ENCODE data around the gene ADGRG3.

ADGRG3 gene

DNA sequence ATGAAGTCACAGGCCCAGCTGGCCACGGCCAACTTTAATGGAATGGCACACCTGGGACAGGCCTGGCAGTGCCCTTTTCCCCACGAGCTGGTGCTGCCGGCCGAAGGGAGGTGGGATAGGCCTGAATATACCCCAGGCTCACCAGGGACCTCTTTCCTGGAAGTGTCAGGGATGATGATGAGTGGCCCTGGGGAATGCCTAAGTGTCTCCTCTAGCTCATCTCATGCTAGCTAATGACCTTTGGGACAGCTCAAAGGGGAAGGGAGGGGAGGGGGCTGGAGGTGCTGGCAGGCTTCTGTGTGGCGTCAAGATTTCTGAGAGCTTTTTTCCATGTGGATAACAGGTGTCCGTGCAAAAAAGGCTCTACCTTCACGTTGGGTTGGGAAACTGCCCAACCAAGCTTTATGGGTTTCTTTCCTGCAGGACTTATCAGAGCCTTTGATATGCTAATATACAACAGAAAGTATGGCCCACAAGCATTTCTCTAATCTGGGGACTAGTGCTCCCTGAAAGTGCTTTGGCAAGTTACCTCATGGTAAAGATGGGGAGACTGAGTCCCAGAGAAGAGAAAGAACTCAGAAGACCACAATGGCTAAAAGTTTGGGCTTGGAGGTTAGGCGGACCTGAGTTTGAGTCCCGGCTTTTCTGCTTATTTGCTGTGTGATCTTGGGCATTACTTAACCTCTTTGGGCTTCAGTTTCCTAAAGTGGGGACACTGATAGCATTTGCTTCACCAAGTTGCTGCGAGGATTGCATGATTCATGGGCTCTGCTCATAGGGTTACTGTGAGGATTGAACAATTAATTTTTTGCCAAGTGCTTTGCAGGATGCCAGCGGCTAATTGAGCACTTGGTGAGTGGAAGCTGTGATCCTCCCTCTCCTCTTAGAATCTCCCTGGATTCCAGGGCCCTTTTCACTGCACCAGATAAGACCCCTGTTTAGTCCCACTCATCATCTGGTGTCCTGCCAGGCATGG is 25.7 kb upstream of the ADGRG3 start:
- H3F3A ChIP-seq (ENCODE audit: control insufficient read depth, insufficient read depth): no peaks in the 10 kb centered on the region
- no peak overlapping the region for H3K4me3 ChIP-seq (ENCODE audit: low read length)
- no peak overlapping the region for H3K27ac ChIP-seq (ENCODE audit: low read depth, low read length)
- no peak overlapping the region for H3K4me2 ChIP-seq (ENCODE audit: low read length)
- peaks cover 36% of the 10 kb centered on the region for H3K27me3 ChIP-seq (ENCODE audit: control insufficient read depth, low read length)
- H3K9me3 ChIP-seq (ENCODE audit: control insufficient read depth, insufficient read depth, low read length): no peaks in the 10 kb centered on the region; the same call in 1 of the 2 replicates
- H3K79me2 ChIP-seq (ENCODE audit: control insufficient read depth, low read length): no peaks in the 10 kb centered on the region
- TF ChIP-seq EZH2phosphoT487 (IDR thresholded peaks at IDR 0.05; ENCODE audit: borderline replicate concordance, low read length): no peak
- TF ChIP-seq, protein P1, sequence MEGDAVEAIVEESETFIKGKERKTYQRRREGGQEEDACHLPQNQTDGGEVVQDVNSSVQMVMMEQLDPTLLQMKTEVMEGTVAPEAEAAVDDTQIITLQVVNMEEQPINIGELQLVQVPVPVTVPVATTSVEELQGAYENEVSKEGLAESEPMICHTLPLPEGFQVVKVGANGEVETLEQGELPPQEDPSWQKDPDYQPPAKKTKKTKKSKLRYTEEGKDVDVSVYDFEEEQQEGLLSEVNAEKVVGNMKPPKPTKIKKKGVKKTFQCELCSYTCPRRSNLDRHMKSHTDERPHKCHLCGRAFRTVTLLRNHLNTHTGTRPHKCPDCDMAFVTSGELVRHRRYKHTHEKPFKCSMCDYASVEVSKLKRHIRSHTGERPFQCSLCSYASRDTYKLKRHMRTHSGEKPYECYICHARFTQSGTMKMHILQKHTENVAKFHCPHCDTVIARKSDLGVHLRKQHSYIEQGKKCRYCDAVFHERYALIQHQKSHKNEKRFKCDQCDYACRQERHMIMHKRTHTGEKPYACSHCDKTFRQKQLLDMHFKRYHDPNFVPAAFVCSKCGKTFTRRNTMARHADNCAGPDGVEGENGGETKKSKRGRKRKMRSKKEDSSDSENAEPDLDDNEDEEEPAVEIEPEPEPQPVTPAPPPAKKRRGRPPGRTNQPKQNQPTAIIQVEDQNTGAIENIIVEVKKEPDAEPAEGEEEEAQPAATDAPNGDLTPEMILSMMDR (IDR thresholded peaks at IDR 0.05; ENCODE audit: low read depth, low read length, poor library complexity, severe bottlenecking): no peak
- H3K9me2 ChIP-seq (replicated peaks; ENCODE audit: control insufficient read depth, low read length): no peaks in the 10 kb centered on the region
- 0 out of 2 replicates have a peak, but pooled peaks cover 4% of the 10 kb centered on the region for H4K20me1 ChIP-seq (ENCODE audit: control insufficient read depth, insufficient read depth, low read depth, low read length)
- H3K36me3 ChIP-seq (ENCODE audit: control insufficient read depth, low read length): no peaks in the 10 kb centered on the region
- H3K4me1 ChIP-seq (ENCODE audit: control insufficient read depth, low read length): peaks cover 7% of the 10 kb centered on the region

DNA sequence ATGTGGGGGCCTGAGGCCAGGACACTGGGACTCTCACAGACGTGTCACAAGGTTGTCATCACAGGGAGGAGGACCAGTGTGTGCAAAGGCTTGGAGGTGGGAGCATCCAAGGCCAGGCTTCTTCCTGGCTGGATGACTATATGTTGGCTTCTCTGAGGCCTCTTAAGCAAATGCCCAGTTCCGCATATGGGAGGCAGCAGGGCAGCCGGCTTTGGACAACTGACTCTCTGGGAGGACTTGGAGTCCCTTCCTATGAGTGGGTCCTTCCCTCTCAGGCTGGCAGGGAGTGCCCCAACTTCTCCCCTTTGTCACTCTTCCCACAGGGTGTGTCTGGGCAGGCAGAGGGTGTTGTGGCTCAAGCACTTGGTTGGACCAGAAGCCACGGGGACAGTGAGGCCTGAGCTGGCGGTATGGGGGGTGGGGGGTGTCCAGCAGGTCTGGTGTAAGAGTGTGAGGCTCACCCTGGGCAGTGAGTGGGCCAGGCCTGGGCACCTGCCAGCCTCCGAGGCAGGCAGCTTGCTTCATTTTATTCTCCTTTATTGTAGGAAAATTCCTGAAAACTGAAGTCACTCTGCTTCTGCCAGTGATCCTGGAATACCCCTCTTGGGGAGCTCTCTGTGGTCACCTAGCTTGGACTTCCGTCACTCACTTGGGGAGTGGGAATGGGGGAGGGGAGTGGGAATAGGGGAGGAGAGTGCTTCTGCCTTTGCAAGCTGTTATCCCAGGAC is 24.8 kb upstream of the ADGRG3 start:
- Histone ChIP-seq H3F3A (ENCODE audit: control insufficient read depth, insufficient read depth) (no peaks in the 10 kb centered on the region), H3K27ac (ENCODE audit: low read depth, low read length) (no peak overlapping the region), H3K27me3 (ENCODE audit: control insufficient read depth, low read length) (peaks cover 30% of the 10 kb centered on the region), H3K79me2 (ENCODE audit: control insufficient read depth, low read length) (no peaks in the 10 kb centered on the region), H3K4me3 (ENCODE audit: low read length) (no peak overlapping the region), H3K9me2 (replicated peaks; ENCODE audit: control insufficient read depth, low read length) (no peaks in the 10 kb centered on the region), H4K20me1 (ENCODE audit: control insufficient read depth, insufficient read depth, low read depth, low read length) (peaks cover 4% of the 10 kb centered on the region; the same call in 1 of the 2 replicates), H3K36me3 (ENCODE audit: control insufficient read depth, low read length) (no peaks in the 10 kb centered on the region), H3K4me2 (ENCODE audit: low read length) (no peak overlapping the region), H3K9me3 (ENCODE audit: control insufficient read depth, insufficient read depth, low read length) (no peaks in the 10 kb centered on the region; the same call in 1 of the 2 replicates), H3K4me1 (ENCODE audit: control insufficient read depth, low read length) (peaks cover 16% of the 10 kb centered on the region)
- TF ChIP-seq, protein P1 (IDR thresholded peaks at IDR 0.05; ENCODE audit: low read depth, low read length, poor library complexity, severe bottlenecking): no peak
- no peak for TF ChIP-seq EZH2phosphoT487 (IDR thresholded peaks at IDR 0.05; ENCODE audit: borderline replicate concordance, low read length)

DNA sequence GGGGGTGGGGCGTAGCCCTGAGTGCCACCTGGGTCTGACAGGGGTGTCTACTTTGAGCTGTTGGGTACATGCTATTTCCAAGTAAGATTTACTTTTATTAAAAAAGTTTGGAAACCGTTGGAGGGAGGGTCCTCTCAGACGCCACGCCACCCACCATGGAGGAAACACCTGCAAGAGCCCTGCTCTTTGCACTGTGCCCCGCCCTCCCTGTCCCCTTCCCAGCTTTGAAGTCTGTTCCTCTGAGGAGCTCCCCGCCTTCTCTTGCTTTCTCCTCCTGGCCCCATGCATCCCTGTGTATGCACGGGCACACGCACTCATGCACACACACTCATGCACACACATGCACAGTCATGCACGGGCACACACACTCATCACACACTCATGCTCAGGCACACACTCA is 24.2 kb upstream of the ADGRG3 start:
- H3K9me2 ChIP-seq (replicated peaks; ENCODE audit: control insufficient read depth, low read length): no peaks in the 10 kb centered on the region
- no peaks in the 10 kb centered on the region for H3F3A ChIP-seq (ENCODE audit: control insufficient read depth, insufficient read depth)
- H3K27me3 ChIP-seq (ENCODE audit: control insufficient read depth, low read length): peaks cover 27% of the 10 kb centered on the region
- H3K27ac ChIP-seq (ENCODE audit: low read depth, low read length): no peak overlapping the region
- no peaks in the 10 kb centered on the region for H3K79me2 ChIP-seq (ENCODE audit: control insufficient read depth, low read length)
- peaks cover 20% of the 10 kb centered on the region for H3K4me1 ChIP-seq (ENCODE audit: control insufficient read depth, low read length)
- H3K9me3 ChIP-seq (ENCODE audit: control insufficient read depth, insufficient read depth, low read length): no peaks in the 10 kb centered on the region; the same call in 1 of the 2 replicates
- H4K20me1 ChIP-seq (ENCODE audit: control insufficient read depth, insufficient read depth, low read depth, low read length): peaks cover 10% of the 10 kb centered on the region; the same call in 1 of the 2 replicates
- TF ChIP-seq, protein P1 (IDR thresholded peaks at IDR 0.05; ENCODE audit: low read depth, low read length, poor library complexity, severe bottlenecking): no peak
- no peak for TF ChIP-seq EZH2phosphoT487 (IDR thresholded peaks at IDR 0.05; ENCODE audit: borderline replicate concordance, low read length)
- no peak overlapping the region for H3K4me2 ChIP-seq (ENCODE audit: low read length)
- no peak overlapping the region for H3K4me3 ChIP-seq (ENCODE audit: low read length)
- no peaks in the 10 kb centered on the region for H3K36me3 ChIP-seq (ENCODE audit: control insufficient read depth, low read length)

Data from DOHH2 (cell line).